NCI-H1048 (cell line): ENCODE data around the gene TASL.
"Not testable (repeated sequence)": the region's sequence is repeated elsewhere in the genome, so short reads cannot be mapped to it uniquely, and the experiment has no call there.

Experiments
- DNase-seq: peaks from one replicate; lab custom pipeline; 2025; lab: John Stamatoyannopoulos, UW

The TASL gene

DNA sequence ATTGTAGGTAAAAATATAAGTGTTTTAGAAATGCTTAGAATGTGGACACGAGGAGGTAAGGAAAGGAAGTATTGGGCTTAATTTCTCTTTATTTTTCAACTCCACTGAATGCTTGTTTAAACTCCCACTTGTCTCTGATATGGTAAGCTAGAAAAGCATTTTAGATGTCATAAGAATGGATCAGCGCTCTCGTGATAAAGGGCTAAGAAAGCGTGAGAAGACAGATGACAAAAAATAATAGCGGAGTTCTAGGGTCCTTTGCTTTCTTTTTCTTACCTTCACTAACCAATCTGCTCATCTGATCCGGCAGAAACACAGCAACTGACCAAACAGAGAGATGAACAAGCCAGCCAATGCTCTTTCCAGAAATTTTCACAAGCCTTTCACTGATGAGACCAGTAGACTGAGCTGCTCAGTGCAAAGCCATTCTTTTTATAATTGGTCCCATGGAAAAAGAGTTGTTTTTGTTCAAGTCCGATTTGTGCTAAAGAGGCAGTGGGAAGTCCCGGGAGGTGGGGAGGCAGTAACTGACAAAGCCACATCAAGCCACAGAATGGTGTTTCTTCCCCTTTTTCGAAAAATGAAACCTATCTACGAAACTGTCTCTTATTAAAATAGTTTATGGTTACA lies at the start of gene TASL:
Gene TASL, minus strand, starts transcription at position 405 of the 630 bp plus-strand sequence. CDS start 17,411 bp downstream, outside the sequence.
- no peak for DNase-seq

GRCh38 chrX:30626402-30626801 lies 48.8 kb upstream of the TASL start:
- no peak for DNase-seq

DNA sequence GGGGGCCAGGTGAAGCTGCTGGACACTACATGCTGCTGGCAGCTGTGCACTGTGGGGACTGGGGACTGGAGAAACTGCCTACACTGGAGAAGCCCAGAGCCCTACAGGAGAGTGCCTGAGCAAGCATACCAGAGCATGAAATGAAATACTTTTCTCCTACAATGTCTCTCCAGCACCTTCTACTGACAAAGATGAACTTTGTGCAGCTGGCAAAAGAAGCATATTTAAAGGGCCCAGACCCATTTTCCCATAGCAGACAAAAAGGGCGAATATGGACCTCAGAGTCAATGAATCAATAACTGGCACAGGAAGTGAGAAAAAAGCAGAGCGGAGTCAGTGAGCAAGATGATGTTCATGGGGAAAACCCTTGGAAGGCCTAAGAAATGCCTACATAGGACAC lies 44.8 kb upstream of the TASL start:
- DNase-seq, result no peak

DNA sequence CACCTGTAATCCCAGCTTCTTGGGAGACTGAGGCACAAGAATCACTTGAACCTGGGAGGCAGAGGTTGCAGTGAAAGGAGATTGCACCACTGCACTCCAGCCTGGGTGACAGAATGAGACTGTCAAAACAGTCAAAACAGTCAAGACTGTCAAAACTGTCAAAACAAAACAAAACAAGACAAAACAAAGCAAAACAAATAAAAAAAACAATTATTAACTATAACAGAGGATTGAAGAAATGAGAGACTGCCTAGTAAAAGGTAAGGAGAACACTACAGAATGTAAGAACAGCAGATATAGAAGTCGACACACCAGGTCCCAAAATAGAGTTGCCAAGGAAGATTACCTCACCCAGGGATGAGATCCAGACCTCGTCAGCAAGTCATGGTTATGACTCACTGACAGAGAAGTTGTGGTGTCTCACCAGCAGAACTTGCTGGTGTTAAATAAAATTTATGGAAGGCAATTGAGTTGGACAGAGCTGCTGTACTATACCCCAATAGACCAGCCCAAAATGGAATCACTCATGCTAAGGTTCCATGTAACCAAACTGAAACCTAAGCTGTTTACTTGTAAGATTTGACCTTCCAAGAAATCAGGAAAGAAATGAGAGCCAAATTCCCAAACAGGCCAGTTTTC lies 43.5 kb upstream of the TASL start:
- DNase-seq, result no peak

- DNase-seq, result no peak
Measured at GRCh38 chrX:30620125-30620524, 42.6 kb upstream of the TASL start.

- no peak for DNase-seq
Measured at GRCh38 chrX:30618160-30618765, 40.7 kb upstream of the TASL start.

DNA sequence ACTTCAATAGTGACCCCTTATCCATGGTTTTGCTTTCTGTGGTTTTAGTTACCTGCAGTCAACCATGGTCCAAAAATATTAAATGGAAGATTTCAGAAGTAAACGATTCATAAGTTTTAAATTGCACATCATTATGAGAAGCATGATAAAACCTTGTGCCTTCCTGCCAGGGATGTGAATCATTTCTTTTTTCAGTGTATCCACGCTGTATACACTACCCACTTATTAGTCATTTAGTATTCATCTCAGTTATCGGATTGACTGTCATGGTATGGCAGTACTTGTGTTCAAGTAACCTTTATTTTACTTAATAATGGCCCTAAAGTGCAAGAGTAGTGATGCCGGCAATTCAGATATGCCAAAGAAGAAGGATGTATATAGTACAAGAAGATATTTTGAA lies 37.7 kb upstream of the TASL start:
- no peak for DNase-seq

DNA sequence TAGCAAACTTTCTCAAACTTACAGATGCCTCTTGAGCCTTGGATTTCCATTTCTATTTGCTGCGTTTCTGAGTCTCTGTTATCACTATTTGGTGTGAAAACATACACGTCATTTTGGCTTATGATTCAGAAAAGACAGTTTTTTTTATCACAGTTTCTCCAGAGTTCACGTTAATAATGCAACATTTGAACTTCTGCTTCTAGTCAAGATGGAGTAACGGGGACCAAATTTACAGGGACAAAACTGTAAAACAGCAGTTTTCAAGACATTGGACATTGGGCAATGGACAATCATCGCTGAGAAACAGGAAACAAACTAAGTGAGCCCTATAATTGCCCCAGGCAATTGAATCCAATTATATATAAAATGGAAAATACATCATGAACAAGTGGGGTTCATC lies 36.2 kb upstream of the TASL start:
- DNase-seq, result no peak

DNA sequence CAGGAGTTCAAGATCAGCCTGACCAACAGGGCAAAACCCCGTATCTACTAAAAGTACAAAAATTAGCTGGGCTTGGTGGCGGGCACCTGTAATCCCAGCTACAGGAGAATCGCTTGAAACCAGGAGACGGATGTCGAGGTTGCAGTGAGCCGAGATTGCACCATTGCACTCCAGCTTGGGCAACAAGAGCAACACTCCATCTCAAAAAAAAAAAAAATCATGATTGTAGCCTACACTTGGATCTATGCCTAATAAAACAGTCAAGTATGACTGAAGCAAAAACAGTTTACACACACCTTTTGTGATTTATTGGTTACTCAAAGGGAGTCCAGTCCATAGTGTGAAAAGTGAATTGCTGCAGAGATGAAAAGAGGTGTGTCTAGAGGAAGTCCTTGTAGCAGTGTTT lies 34.7 kb upstream of the TASL start:
- DNase-seq, result no peak

DNA sequence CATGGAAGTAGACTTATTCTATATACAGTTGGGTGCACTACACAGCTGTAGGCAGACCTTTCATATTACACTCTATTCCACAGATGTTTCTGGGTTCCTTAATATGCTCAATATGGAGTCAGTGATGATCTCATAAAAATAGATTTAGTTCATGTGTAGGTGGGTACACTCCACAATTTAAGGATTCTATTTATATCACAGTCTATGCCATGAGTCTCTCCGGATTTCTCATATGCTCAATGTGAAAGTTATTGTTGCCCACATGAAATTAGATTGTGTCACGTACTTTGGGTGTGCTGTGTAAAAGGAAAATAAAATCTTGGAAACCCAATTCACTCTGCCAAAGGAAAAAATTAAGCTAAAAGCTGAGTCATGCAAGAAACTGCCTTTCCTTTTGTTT lies 32.5 kb upstream of the TASL start:
- no peak for DNase-seq

GRCh38 chrX:30607155-30607554 lies 29.6 kb upstream of the TASL start:
- no peak for DNase-seq

DNA sequence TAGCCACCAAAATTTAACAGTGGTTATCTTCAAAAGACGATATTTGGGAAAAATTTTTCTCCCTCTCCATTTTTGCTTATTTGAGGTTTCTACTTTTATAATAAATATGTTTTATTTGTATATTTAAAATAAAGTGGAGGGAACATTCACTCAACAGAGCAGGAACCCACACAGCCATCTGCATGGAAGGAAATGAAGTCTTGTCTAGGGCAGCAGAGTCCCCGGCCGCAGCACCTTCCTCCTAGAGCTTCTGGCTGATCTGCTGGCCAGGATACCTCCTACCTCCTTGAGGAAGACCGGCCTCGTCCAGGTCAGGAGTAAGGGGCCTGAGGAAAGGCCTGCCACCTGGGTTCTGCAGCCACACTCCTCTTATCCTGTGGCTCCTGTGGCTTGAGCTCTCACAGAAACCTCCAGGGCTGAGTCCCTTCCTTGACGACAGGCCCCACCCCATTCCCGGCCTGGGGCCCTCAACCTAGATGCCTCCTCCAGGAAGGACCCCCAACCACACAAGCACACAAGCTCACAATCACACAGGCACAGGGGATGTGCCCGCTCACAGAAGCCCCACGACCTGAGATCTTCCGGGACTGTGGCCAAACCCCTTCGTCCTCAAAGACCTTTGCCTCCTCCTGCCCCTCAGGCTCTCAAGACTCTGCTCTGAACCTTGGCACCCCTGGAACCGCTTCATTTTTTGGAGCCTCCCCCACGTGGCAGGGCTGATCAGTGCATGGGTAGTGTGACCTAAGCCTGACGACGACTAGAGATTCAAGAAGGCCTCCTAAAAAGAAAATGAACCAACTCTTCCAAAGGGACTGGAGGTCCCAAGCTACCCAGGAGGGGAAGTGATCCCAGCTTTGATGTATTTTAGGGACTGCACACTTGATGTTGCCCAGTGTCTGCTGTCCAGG lies 23.0 kb upstream of the TASL start:
- DNase-seq, result not testable (repeated sequence)

- DNase-seq, result no peak
Measured at GRCh38 chrX:30597216-30598012, 19.8 kb upstream of the TASL start.

- DNase-seq, result no peak
Measured at GRCh38 chrX:30593440-30594200, 16.1 kb upstream of the TASL start.

GRCh38 chrX:30592831-30593230 lies 15.3 kb upstream of the TASL start:
- no peak for DNase-seq

- no peak for DNase-seq
Measured at GRCh38 chrX:30590368-30590767, 12.8 kb upstream of the TASL start.

GRCh38 chrX:30589146-30589888 lies 11.8 kb upstream of the TASL start:
- no peak for DNase-seq

DNA sequence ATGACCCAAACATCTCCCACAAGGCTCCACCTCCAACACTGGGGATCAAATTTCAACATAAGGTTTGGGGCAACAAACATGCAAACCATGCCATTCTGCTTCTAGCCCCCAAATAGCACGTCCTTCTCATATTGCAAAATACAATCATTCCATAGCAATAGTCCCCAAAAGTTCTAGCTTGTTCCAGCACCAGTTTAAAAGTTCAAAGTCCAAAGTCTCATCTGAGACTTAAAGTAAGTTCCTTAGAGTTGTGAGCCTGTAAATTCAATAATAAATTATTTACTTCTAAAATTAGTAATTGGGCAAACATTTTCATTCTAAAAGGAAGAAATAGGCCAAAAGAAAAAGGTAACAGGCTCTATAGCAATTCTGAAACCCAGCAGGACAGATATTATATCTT lies 8.9 kb upstream of the TASL start:
- no peak for DNase-seq

GRCh38 chrX:30582664-30583063 lies 5.1 kb upstream of the TASL start:
- DNase-seq, result no peak

DNA sequence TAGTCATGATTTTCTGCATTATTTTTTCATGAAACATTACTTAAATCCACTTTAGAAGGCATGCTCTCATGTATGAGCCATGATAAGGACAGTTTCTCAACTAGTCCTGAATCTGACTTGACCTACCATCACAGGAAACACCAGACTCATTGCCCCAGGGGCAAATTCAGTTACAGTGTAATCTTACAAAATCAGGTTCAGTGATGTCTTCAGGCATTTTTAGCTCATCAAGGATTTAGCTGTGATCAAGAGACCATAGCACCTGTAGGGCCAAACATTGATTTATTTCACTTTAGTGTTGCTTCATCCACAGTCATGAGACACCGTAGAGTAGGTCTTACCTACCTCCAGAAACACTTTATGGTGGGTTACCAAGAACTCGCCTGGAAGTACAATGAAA lies 3.1 kb upstream of the TASL start:
- no peak for DNase-seq
